Mesenchymal stem cell (in vitro differentiated cells and primary cell): ENCODE results near the gene FOXD3. TPM values are rescaled to one million over a fixed set of nuclear protein-coding genes. Genes with fewer than 3 reads are reported as not detected.

Experiments used
- DNase-seq: peaks from one replicate; pipeline ENCODE4 v3.0.0-alpha.2; 2013
- H2AFZ ChIP-seq: one replicate; pipeline ENCODE4 v1.6.1; 2013; ENCODE audit warnings: low read depth, mild to moderate bottlenecking, control low read depth, inconsistent platforms, low read length, moderate library complexity
- H2AK5ac ChIP-seq: 2 replicates; pipeline ENCODE4 v1.6.1; 2013; ENCODE audit warnings: low read length, moderate library complexity, mild to moderate bottlenecking, inconsistent platforms; ENCODE audit not compliant: severe bottlenecking
- H2BK120ac ChIP-seq: one replicate; pipeline ENCODE4 v1.6.1; 2013; ENCODE audit warnings: low read depth, mild to moderate bottlenecking, inconsistent platforms, low read length, moderate library complexity
- H2BK12ac ChIP-seq, 2 experiments: one replicate each; pipeline ENCODE4 v1.6.1; 2013; ENCODE audit warnings: inconsistent platforms in 2 of 2, low read length in 2 of 2, mild to moderate bottlenecking in 2 of 2, moderate library complexity in 2 of 2, control low read depth in 1 of 2
- H2BK15ac ChIP-seq: one replicate; pipeline ENCODE4 v1.6.1; 2013; ENCODE audit warnings: mild to moderate bottlenecking, low read depth, inconsistent platforms; ENCODE audit not compliant: poor library complexity, severe bottlenecking
- H2BK5ac ChIP-seq: 2 replicates; pipeline ENCODE4 v1.6.1; 2013; ENCODE audit warnings: low read depth, mild to moderate bottlenecking, low read length, control low read depth, inconsistent platforms; ENCODE audit not compliant: poor library complexity, severe bottlenecking
- H3K14ac ChIP-seq, 2 experiments: one replicate each; pipeline ENCODE4 v1.6.1; 2013; ENCODE audit warnings: inconsistent platforms in 2 of 2, low read length in 2 of 2, control low read depth in 1 of 2, mild to moderate bottlenecking in 1 of 2, moderate library complexity in 1 of 2
- H3K18ac ChIP-seq, 2 experiments: one replicate each; pipeline ENCODE4 v1.6.1; 2013; ENCODE audit warnings: inconsistent platforms in 2 of 2, low read length in 2 of 2, control low read depth in 1 of 2, low read depth in 1 of 2, mild to moderate bottlenecking in 1 of 2
- H3K23ac ChIP-seq, 2 experiments: one replicate each; pipeline ENCODE4 v1.6.1; 2013; ENCODE audit warnings: inconsistent platforms in 2 of 2, low read length in 2 of 2, mild to moderate bottlenecking in 2 of 2, moderate library complexity in 2 of 2, control low read depth in 1 of 2
- H3K27ac ChIP-seq: 2 replicates; pipeline ENCODE4 v1.5.1; 2013; ENCODE audit warnings: mild to moderate bottlenecking, moderate library complexity, low read length, control low read depth, inconsistent platforms; ENCODE audit not compliant: poor library complexity, severe bottlenecking
- H3K27me3 ChIP-seq, 2 experiments: 2 replicates each; pipeline versions ENCODE4 v1.6.1 to v1.7.0; 2013; ENCODE audit warnings: low read length in 2 of 2, mild to moderate bottlenecking in 2 of 2, moderate library complexity in 2 of 2, control low read depth in 1 of 2, inconsistent platforms in 1 of 2; ENCODE audit not compliant: control insufficient read depth in 1 of 2, insufficient read depth in 1 of 2
- H3K36me3 ChIP-seq, 2 experiments: 2 replicates each; pipeline versions ENCODE4 v1.6.1 to v1.7.0; 2013; ENCODE audit warnings: low read length in 2 of 2, control low read depth in 1 of 2, inconsistent platforms in 1 of 2, low read depth in 1 of 2, mild to moderate bottlenecking in 1 of 2; ENCODE audit not compliant: insufficient read depth in 2 of 2, control insufficient read depth in 1 of 2
- H3K4ac ChIP-seq, 2 experiments: one replicate each; pipeline ENCODE4 v1.6.1; 2013; ENCODE audit warnings: inconsistent platforms in 2 of 2, low read length in 2 of 2, mild to moderate bottlenecking in 2 of 2, moderate library complexity in 2 of 2, control low read depth in 1 of 2, low read depth in 1 of 2
- H3K4me1 ChIP-seq: 2 replicates; pipeline ENCODE4 v1.6.1; 2013; ENCODE audit warnings: low read depth, low read length, control low read depth; ENCODE audit not compliant: control insufficient read depth, insufficient read depth
- H3K4me2 ChIP-seq: 2 replicates; pipeline ENCODE4 v1.6.1; 2013; ENCODE audit warnings: low read length, mild to moderate bottlenecking, inconsistent platforms; ENCODE audit not compliant: poor library complexity, severe bottlenecking
- H3K4me3 ChIP-seq, 2 experiments: 2 replicates each; pipeline versions ENCODE4 v1.5.1 to v1.7.0; 2013; ENCODE audit warnings: low read length in 2 of 2, mild to moderate bottlenecking in 2 of 2, control low read depth in 1 of 2, low read depth in 1 of 2; ENCODE audit not compliant: insufficient read depth in 1 of 2
- H3K79me1 ChIP-seq: replicated peaks from 2 replicates; pipeline ENCODE4 v1.6.1; 2013; ENCODE audit warnings: mild to moderate bottlenecking, control low read depth, low read length, inconsistent platforms; ENCODE audit not compliant: poor library complexity, severe bottlenecking
- H3K9ac ChIP-seq: 2 replicates; pipeline ENCODE4 v1.7.0; 2013; ENCODE audit warnings: mild to moderate bottlenecking, low read length, moderate library complexity
- H3K9me3 ChIP-seq: 2 replicates; pipeline ENCODE4 v1.7.0; 2013; ENCODE audit warnings: mild to moderate bottlenecking, low read length; ENCODE audit not compliant: control insufficient read depth
- H4K8ac ChIP-seq: one replicate; pipeline ENCODE4 v1.6.1; 2013; ENCODE audit warnings: inconsistent platforms, mild to moderate bottlenecking, low read length, moderate library complexity
- H4K91ac ChIP-seq: one replicate; pipeline ENCODE4 v1.6.1; 2013; ENCODE audit warnings: mild to moderate bottlenecking, low read length, inconsistent platforms
- WGBS: methylation state at CpG from one replicate; pipeline ENCODE4 v1.1.7; 2013; ENCODE audit warnings: mixed read lengths; 5-methylcytosine and 5-hydroxymethylcytosine counted together
- polyA plus RNA-seq, 2 experiments: library from polyadenylated mRNA; stranded (reverse); fragments of 200-250 nt; gene quantifications; one replicate each; pipeline ENCODE4 v1.2.3, GENCODE V29; 2013

FOXD3 gene
- not detected for polyA plus RNA-seq (2013, experiment 1 of 2)
- polyA plus RNA-seq (2013, experiment 2 of 2): not detected

GRCh38 chr1:63322114-63322943 is at the start of gene FOXD3:
FOXD3 (plus strand) TSS chr1:63322567; CDS start chr1:63323059, 492 bp downstream.
- H3K9ac ChIP-seq: peak within 1 kb of the TSS; percentile 48

GRCh38 chr1:63272811-63273210 is 49.6 kb upstream of the FOXD3 start:
- H2AK5ac ChIP-seq: no peak overlapping the region
- 91% methylated on average over 2 of the region's 2 CpGs for WGBS

More at GRCh38 chr1:63322114-63322943, at the start of gene FOXD3:
- peaks cover 76 to 98% of the 10 kb centered on the region in 2 experiments for H3K27me3 ChIP-seq
- no peak within 1 kb of the TSS for H3K4ac ChIP-seq
- no peak within 1 kb of the TSS for H2BK12ac ChIP-seq
- H3K4me1 ChIP-seq: peaks cover 36% of the 10 kb centered on the region
- under 1% methylated on average over 35 of the region's 85 CpGs for WGBS
- peaks cover 11% of the 10 kb centered on the region for H3K9me3 ChIP-seq
- H2BK120ac ChIP-seq: no peak within 1 kb of the TSS
- no peak within 1 kb of the TSS for H3K14ac ChIP-seq
- peak within 1 kb of the TSS; percentile 47 to 75 for H3K4me3 ChIP-seq
- H3K36me3 ChIP-seq: peaks cover 0 to 6% of the 10 kb centered on the region in 2 experiments
- no peak within 1 kb of the TSS for H4K8ac ChIP-seq
- H2AK5ac ChIP-seq: no peak within 1 kb of the TSS
- H3K18ac ChIP-seq: no peak within 1 kb of the TSS
- no peak within 1 kb of the TSS for H2AFZ ChIP-seq
- H2BK5ac ChIP-seq: no peak within 1 kb of the TSS
- H3K4me2 ChIP-seq: peak within 1 kb of the TSS; percentile 89
- H4K91ac ChIP-seq: peak within 1 kb of the TSS; percentile 12
- DNase-seq: peak; percentile 56
- H2BK15ac ChIP-seq: peak within 1 kb of the TSS; percentile 48
- no peak within 1 kb of the TSS for H3K27ac ChIP-seq
- no peaks in the 10 kb centered on the region for H3K79me1 ChIP-seq
- peak within 1 kb of the TSS in 1 of 2 experiments; percentile 70 for H3K23ac ChIP-seq

DNA sequence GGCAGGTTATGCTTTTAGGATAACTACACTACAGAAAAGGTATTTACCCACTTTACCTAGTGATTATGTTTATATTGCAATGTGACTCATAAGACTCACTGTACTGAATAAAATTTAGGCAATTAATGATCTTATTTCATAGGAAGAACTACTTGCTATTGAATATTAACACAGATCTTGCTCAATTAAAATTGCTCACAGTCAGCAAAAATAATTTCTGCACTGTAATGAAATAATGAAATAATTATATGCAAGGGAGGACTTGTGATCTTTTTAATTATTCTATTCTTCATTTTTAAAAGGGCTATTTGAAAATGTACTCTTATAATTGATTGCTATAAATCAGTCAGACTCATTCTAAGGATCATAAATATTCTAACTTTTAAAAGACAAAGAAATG is 48.0 kb upstream of the FOXD3 start:
- H4K8ac ChIP-seq: no peak overlapping the region
- no peak overlapping the region for H3K4me3 ChIP-seq
- H3K14ac ChIP-seq: no peak overlapping the region
- no peak overlapping the region for H3K18ac ChIP-seq
- no peaks in the 10 kb centered on the region for H3K4me1 ChIP-seq
- no peak overlapping the region for H3K4me2 ChIP-seq
- no peak overlapping the region for H2AFZ ChIP-seq
- no peak overlapping the region for H3K4ac ChIP-seq
- H2BK5ac ChIP-seq: no peak overlapping the region
- no peak overlapping the region for H2BK12ac ChIP-seq
- no peak overlapping the region for H2BK120ac ChIP-seq
- H2BK15ac ChIP-seq: no peak overlapping the region
- H3K79me1 ChIP-seq: no peaks in the 10 kb centered on the region
- H3K36me3 ChIP-seq: no peaks in the 10 kb centered on the region
- H4K91ac ChIP-seq: no peak overlapping the region
- H3K9ac ChIP-seq: no peak overlapping the region
- H3K27me3 ChIP-seq: peaks cover 5 to 6% of the 10 kb centered on the region in 2 experiments
- no peak overlapping the region for H3K23ac ChIP-seq
- no peaks in the 10 kb centered on the region for H3K9me3 ChIP-seq
- no peak for DNase-seq
- no peak overlapping the region for H2AK5ac ChIP-seq
- H3K27ac ChIP-seq: no peak overlapping the region

More at GRCh38 chr1:63272811-63273210, 49.6 kb upstream of the FOXD3 start:
- H3K18ac ChIP-seq: no peak overlapping the region
- no peak overlapping the region for H3K4me2 ChIP-seq
- no peak for DNase-seq
- no peak overlapping the region for H3K4ac ChIP-seq
- H2BK12ac ChIP-seq: no peak overlapping the region
- H3K9me3 ChIP-seq: no peaks in the 10 kb centered on the region
- H2AFZ ChIP-seq: no peak overlapping the region
- no peak overlapping the region for H3K9ac ChIP-seq
- H3K14ac ChIP-seq: no peak overlapping the region
- H2BK120ac ChIP-seq: no peak overlapping the region
- H3K27me3 ChIP-seq: peaks cover 5 to 6% of the 10 kb centered on the region in 2 experiments
- no peak overlapping the region for H3K4me3 ChIP-seq
- H3K36me3 ChIP-seq: no peaks in the 10 kb centered on the region
- H3K79me1 ChIP-seq: no peaks in the 10 kb centered on the region
- H4K91ac ChIP-seq: no peak overlapping the region
- no peak overlapping the region for H4K8ac ChIP-seq
- H2BK15ac ChIP-seq: no peak overlapping the region
- H2BK5ac ChIP-seq: no peak overlapping the region
- H3K23ac ChIP-seq: no peak overlapping the region
- H3K4me1 ChIP-seq: no peaks in the 10 kb centered on the region
- H3K27ac ChIP-seq: no peak overlapping the region

- Histone ChIP-seq H2AFZ (no peak overlapping the region), H4K8ac (no peak overlapping the region), H3K4me3 (no peak overlapping the region), H2BK12ac (no peak overlapping the region), H3K9ac (no peak overlapping the region), H4K91ac (no peak overlapping the region), H3K23ac (no peak overlapping the region), H3K14ac (no peak overlapping the region), H3K9me3 (no peaks in the 10 kb centered on the region), H2BK120ac (no peak overlapping the region), H3K4ac (no peak overlapping the region), H3K18ac (no peak overlapping the region), H3K4me2 (no peak overlapping the region), H3K27ac (no peak overlapping the region), H2BK5ac (no peak overlapping the region), H2AK5ac (no peak overlapping the region), H2BK15ac (no peak overlapping the region), H3K36me3 (no peaks in the 10 kb centered on the region), H3K27me3 (peaks cover 5 to 6% of the 10 kb centered on the region in 2 experiments), H3K79me1 (no peaks in the 10 kb centered on the region), H3K4me1 (no peaks in the 10 kb centered on the region)
- DNase-seq: no peak
- WGBS: 62% methylated on average over 2 of the region's 2 CpGs
Measured at GRCh38 chr1:63274979-63275378, 47.4 kb upstream of the FOXD3 start.
